WTC11 (cell line): ENCODE data around the gene FCHSD2. TPM values are rescaled to one million over a fixed set of nuclear protein-coding genes. Genes with fewer than 3 reads are reported as not detected.

Source experiments
- ATAC-seq: fragments of 200-7000 bp; cut with Tn5 transposase; 2 replicates; pipeline ENCODE4 v1.10.0; 2021; ENCODE audit warnings: mild to moderate bottlenecking, moderate library complexity
- CTCF ChIA-PET: fragments of 300-600 bp; sonication (Branson Sonifier 250); formaldehyde crosslinking; loops from one replicate; lab custom pipeline; 2021; ENCODE audit warnings: antibody characterized with exemption; lab: Charles Lee
- POLR2A ChIA-PET: fragments of 350-600 bp; sonication (Branson Sonifier 250); formaldehyde crosslinking; loops from one replicate; lab custom pipeline; 2021; ENCODE audit warnings: antibody characterized with exemption; lab: Charles Lee
- DNase-seq: peaks from one replicate; pipeline ENCODE4 v3.0.0; 2021; ENCODE audit warnings: low spot score
- H3K27ac Mint-ChIP-seq: 2 replicates; pipeline ENCODE4 v1.8.0; 2021; ENCODE audit warnings: mixed read lengths
- H3K27me3 Mint-ChIP-seq: 2 replicates; pipeline ENCODE4 v1.8.0; 2021; ENCODE audit warnings: low read depth, mild to moderate bottlenecking, moderate library complexity, mixed read lengths
- H3K36me3 Mint-ChIP-seq: 2 replicates; pipeline ENCODE4 v1.8.0; 2021; ENCODE audit warnings: mixed read lengths
- H3K4me1 Mint-ChIP-seq: 2 replicates; pipeline ENCODE4 v1.8.0; 2022; ENCODE audit warnings: mixed read lengths
- H3K4me3 Mint-ChIP-seq: 2 replicates; pipeline ENCODE4 v1.8.0; 2021; ENCODE audit warnings: mild to moderate bottlenecking, moderate library complexity, mixed read lengths
- H3K9me3 Mint-ChIP-seq: 2 replicates; pipeline ENCODE4 v1.8.0; 2021; ENCODE audit warnings: mixed read lengths
- FOXJ3 ChIP-seq: sonication (generic); formaldehyde crosslinking; IDR thresholded peaks from 2 replicates; pipeline ENCODE4 v1.9.0; 2021; ENCODE audit warnings: missing genetic modification reagents, mild to moderate bottlenecking, borderline replicate concordance
- FOXK1 ChIP-seq: sonication (generic); formaldehyde crosslinking; IDR thresholded peaks from 2 replicates; pipeline ENCODE4 v1.8.0; 2022; ENCODE audit warnings: mild to moderate bottlenecking, moderate library complexity, missing genetic modification reagents
- GTF2I ChIP-seq: fragments of 250-450 bp; sonication (Bioruptor Pico); conservative IDR thresholded peaks from 2 replicates; pipeline ENCODE4 v1.4.0; 2021; ENCODE audit warnings: mild to moderate bottlenecking
- HMGA2 ChIP-seq: fragments of 250-450 bp; sonication (Bioruptor Pico); IDR thresholded peaks from 2 replicates; pipeline ENCODE4 v1.4.0; 2021; ENCODE audit warnings: mild to moderate bottlenecking, moderate library complexity
- KAT7 ChIP-seq: sonication (generic); formaldehyde crosslinking; IDR thresholded peaks from 2 replicates; pipeline ENCODE4 v1.8.1; 2023; ENCODE audit warnings: missing genetic modification reagents, mild to moderate bottlenecking, borderline replicate concordance
- NR2C2 ChIP-seq: sonication (generic); formaldehyde crosslinking; IDR thresholded peaks from 2 replicates; pipeline ENCODE4 v1.8.0; 2022; ENCODE audit warnings: mild to moderate bottlenecking, missing genetic modification reagents
- RORB ChIP-seq: fragments of 250-450 bp; sonication (Bioruptor Pico); IDR thresholded peaks from 2 replicates; pipeline ENCODE4 v1.9.0; 2021; ENCODE audit warnings: mild to moderate bottlenecking
- ZNF219 ChIP-seq: sonication (generic); formaldehyde crosslinking; IDR thresholded peaks from 2 replicates; pipeline ENCODE4 v1.8.0; 2023; ENCODE audit warnings: missing genetic modification reagents, mild to moderate bottlenecking, borderline replicate concordance
- total RNA-seq: library from RNA; stranded (reverse); gene quantifications from 3 replicates; pipeline ENCODE4 v1.2.3, GENCODE V29; 2021
- TF ChIP-seq, protein P1 (sequence below): sonication (generic); formaldehyde crosslinking; IDR thresholded peaks from 2 replicates; pipeline ENCODE4 v1.8.1; 2023; ENCODE audit warnings: mild to moderate bottlenecking, missing genetic modification reagents, moderate library complexity
- TF ChIP-seq, protein P2 (sequence below): fragments of 200-600 bp; IDR thresholded peaks from 2 replicates; pipeline ENCODE4 v1.8.0; 2022; ENCODE audit warnings: antibody characterized with exemption
- TF ChIP-seq, protein P3 (sequence below): fragments of 250-450 bp; sonication (Bioruptor Pico); IDR thresholded peaks from 2 replicates; pipeline ENCODE4 v1.9.0; 2021; ENCODE audit warnings: mild to moderate bottlenecking, borderline replicate concordance
- TF ChIP-seq, protein P4 (sequence below): fragments of 250-450 bp; sonication (Bioruptor Pico); IDR thresholded peaks from 2 replicates; pipeline ENCODE4 v1.9.0; 2021; ENCODE audit warnings: moderate library complexity, mild to moderate bottlenecking, inconsistent platforms, borderline replicate concordance
- TF ChIP-seq, protein P5 (sequence below): sonication (generic); formaldehyde crosslinking; IDR thresholded peaks from 2 replicates; pipeline ENCODE4 v1.8.1; 2022; ENCODE audit warnings: low read depth, mild to moderate bottlenecking, moderate library complexity, missing genetic modification reagents, borderline replicate concordance
- TF ChIP-seq, protein P6 (sequence below): sonication (generic); formaldehyde crosslinking; IDR thresholded peaks from 2 replicates; pipeline ENCODE4 v1.8.1; 2022; ENCODE audit warnings: mild to moderate bottlenecking, missing genetic modification reagents, moderate library complexity, borderline replicate concordance

FCHSD2 gene
- total RNA-seq, 1 experiment from 2014 or later, result 10.1 TPM

DNA sequence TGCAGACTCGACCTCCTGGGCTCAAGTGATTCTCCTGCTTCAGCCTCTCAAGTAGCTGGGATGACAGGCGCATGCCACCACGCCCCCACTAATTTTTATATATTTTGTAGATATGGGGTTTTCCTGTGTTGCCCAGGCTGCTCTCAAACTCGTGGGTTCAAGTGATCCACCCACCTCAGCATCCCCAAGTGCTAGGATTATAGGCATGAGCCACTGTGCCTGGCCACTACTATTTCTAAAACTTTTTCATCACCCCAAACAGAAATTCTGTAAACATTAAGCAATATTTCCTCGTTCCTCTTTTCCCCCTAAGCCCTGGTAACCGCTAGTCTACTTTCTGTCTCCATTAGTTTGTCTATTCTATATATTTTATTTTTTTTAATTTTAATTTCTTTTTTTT, 336.9 kb downstream of the FCHSD2 start:
- TF ChIP-seq HMGA2 (CRISPR knock-in tag), result no peak
- no peak overlapping the region for H3K4me3 Mint-ChIP-seq

DNA sequence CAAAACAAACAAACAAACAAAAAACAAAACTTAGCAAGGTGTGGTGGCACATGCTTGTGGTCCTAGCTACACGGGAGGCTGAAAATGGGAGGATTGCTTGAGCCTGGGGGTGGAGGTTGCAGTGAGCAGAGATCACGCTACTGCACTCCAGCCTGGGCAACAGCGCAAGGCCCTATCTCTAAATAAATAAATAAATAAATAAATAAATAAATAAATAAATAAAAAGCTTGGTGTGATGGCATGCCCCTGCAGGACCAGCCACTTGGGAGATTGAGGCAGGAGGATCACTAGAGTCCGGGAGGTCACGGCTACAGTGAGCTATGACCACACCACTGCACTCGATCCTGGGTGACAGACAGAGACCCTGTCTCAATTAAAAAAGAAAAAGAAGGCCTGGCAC, 339.3 kb downstream of the FCHSD2 start:
- Mint-ChIP-seq H3K27ac (no peak overlapping the region), H3K36me3 (no peaks in the 10 kb centered on the region), H3K4me1 (peaks cover 14% of the 10 kb centered on the region), H3K9me3 (no peaks in the 10 kb centered on the region), H3K27me3 (no peaks in the 10 kb centered on the region), H3K4me3 (no peak overlapping the region)
- POLR2A ChIA-PET, result no interaction called here
- no peak for DNase-seq
- TF ChIP-seq NR2C2 (CRISPR knock-in tag) (no peak), GTF2I (CRISPR knock-in tag) (no peak), HMGA2 (CRISPR knock-in tag) (no peak), KAT7 (no peak), ZNF219 (no peak), FOXJ3 (no peak), RORB (CRISPR knock-in tag) (no peak), FOXK1 (CRISPR knock-in tag) (no peak)
- TF ChIP-seq, protein P1, sequence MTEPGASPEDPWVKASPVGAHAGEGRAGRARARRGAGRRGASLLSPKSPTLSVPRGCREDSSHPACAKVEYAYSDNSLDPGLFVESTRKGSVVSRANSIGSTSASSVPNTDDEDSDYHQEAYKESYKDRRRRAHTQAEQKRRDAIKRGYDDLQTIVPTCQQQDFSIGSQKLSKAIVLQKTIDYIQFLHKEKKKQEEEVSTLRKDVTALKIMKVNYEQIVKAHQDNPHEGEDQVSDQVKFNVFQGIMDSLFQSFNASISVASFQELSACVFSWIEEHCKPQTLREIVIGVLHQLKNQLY (CRISPR knock-in tag), result no peak
- TF ChIP-seq, protein P2, sequence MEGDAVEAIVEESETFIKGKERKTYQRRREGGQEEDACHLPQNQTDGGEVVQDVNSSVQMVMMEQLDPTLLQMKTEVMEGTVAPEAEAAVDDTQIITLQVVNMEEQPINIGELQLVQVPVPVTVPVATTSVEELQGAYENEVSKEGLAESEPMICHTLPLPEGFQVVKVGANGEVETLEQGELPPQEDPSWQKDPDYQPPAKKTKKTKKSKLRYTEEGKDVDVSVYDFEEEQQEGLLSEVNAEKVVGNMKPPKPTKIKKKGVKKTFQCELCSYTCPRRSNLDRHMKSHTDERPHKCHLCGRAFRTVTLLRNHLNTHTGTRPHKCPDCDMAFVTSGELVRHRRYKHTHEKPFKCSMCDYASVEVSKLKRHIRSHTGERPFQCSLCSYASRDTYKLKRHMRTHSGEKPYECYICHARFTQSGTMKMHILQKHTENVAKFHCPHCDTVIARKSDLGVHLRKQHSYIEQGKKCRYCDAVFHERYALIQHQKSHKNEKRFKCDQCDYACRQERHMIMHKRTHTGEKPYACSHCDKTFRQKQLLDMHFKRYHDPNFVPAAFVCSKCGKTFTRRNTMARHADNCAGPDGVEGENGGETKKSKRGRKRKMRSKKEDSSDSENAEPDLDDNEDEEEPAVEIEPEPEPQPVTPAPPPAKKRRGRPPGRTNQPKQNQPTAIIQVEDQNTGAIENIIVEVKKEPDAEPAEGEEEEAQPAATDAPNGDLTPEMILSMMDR, result no peak
- TF ChIP-seq, protein P3, sequence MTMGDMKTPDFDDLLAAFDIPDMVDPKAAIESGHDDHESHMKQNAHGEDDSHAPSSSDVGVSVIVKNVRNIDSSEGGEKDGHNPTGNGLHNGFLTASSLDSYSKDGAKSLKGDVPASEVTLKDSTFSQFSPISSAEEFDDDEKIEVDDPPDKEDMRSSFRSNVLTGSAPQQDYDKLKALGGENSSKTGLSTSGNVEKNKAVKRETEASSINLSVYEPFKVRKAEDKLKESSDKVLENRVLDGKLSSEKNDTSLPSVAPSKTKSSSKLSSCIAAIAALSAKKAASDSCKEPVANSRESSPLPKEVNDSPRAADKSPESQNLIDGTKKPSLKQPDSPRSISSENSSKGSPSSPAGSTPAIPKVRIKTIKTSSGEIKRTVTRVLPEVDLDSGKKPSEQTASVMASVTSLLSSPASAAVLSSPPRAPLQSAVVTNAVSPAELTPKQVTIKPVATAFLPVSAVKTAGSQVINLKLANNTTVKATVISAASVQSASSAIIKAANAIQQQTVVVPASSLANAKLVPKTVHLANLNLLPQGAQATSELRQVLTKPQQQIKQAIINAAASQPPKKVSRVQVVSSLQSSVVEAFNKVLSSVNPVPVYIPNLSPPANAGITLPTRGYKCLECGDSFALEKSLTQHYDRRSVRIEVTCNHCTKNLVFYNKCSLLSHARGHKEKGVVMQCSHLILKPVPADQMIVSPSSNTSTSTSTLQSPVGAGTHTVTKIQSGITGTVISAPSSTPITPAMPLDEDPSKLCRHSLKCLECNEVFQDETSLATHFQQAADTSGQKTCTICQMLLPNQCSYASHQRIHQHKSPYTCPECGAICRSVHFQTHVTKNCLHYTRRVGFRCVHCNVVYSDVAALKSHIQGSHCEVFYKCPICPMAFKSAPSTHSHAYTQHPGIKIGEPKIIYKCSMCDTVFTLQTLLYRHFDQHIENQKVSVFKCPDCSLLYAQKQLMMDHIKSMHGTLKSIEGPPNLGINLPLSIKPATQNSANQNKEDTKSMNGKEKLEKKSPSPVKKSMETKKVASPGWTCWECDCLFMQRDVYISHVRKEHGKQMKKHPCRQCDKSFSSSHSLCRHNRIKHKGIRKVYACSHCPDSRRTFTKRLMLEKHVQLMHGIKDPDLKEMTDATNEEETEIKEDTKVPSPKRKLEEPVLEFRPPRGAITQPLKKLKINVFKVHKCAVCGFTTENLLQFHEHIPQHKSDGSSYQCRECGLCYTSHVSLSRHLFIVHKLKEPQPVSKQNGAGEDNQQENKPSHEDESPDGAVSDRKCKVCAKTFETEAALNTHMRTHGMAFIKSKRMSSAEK (CRISPR knock-in tag), result no peak
- TF ChIP-seq, protein P4, sequence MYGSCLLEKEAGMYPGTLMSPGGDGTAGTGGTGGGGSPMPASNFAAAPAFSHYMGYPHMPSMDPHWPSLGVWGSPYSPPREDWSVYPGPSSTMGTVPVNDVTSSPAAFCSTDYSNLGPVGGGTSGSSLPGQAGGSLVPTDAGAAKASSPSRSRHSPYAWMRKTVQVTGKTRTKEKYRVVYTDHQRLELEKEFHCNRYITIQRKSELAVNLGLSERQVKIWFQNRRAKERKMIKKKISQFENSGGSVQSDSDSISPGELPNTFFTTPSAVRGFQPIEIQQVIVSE (CRISPR knock-in tag), result no peak
- TF ChIP-seq, protein P5, sequence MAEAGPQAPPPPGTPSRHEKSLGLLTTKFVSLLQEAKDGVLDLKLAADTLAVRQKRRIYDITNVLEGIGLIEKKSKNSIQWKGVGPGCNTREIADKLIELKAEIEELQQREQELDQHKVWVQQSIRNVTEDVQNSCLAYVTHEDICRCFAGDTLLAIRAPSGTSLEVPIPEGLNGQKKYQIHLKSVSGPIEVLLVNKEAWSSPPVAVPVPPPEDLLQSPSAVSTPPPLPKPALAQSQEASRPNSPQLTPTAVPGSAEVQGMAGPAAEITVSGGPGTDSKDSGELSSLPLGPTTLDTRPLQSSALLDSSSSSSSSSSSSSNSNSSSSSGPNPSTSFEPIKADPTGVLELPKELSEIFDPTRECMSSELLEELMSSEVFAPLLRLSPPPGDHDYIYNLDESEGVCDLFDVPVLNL, result no peak
- TF ChIP-seq, protein P6, sequence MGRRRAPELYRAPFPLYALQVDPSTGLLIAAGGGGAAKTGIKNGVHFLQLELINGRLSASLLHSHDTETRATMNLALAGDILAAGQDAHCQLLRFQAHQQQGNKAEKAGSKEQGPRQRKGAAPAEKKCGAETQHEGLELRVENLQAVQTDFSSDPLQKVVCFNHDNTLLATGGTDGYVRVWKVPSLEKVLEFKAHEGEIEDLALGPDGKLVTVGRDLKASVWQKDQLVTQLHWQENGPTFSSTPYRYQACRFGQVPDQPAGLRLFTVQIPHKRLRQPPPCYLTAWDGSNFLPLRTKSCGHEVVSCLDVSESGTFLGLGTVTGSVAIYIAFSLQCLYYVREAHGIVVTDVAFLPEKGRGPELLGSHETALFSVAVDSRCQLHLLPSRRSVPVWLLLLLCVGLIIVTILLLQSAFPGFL (CRISPR knock-in tag), result no peak
- no peak for ATAC-seq
- CTCF ChIA-PET, result interaction anchor here (1.0 to 1.7 kb wide), 4 partner anchors 9 to 549 kb away, joined by 3 to 7 read pairs (median 4); partner anchors contain the start of gene STARD10

More for the DNA sequence above, 336.9 kb downstream of the FCHSD2 start:
- Mint-ChIP-seq H3K27ac (no peak overlapping the region), H3K9me3 (no peaks in the 10 kb centered on the region), H3K27me3 (no peaks in the 10 kb centered on the region), H3K36me3 (peaks cover 2% of the 10 kb centered on the region; the same call in 1 of the 2 replicates), H3K4me1 (no peaks in the 10 kb centered on the region)
- DNase-seq (no peak), ATAC-seq (no peak)
- CTCF ChIA-PET, result no interaction called here
- POLR2A ChIA-PET, result no interaction called here
